Mucosa of rectum (tissue), 2 donors: ENCODE data around the gene COMMD4.
"Not testable (repeated sequence)": the region's sequence is repeated elsewhere in the genome, so short reads cannot be mapped to it uniquely, and the experiment has no call there.

ENCODE experiments used
- H3K27ac ChIP-seq, 2 donors: one replicate each; pipeline ENCODE4 v1.7.0; 2013; ENCODE audit warnings: inconsistent platforms in 2 of 2, low read depth in 2 of 2, low read length in 2 of 2
- H3K27me3 ChIP-seq, 2 donors: one replicate each; pipeline ENCODE4 v1.7.0; 2013; ENCODE audit warnings: low read length in 2 of 2; ENCODE audit not compliant: control insufficient read depth in 2 of 2, insufficient read depth in 2 of 2
- H3K36me3 ChIP-seq, 2 donors: one replicate each; pipeline ENCODE4 v1.7.0; 2013; ENCODE audit warnings: low read length in 2 of 2; ENCODE audit not compliant: control insufficient read depth in 2 of 2, insufficient read depth in 2 of 2
- H3K4me1 ChIP-seq, 2 donors: one replicate each; pipeline ENCODE4 v1.7.0; 2013; ENCODE audit warnings: low read length in 2 of 2, mild to moderate bottlenecking in 1 of 2; ENCODE audit not compliant: control insufficient read depth in 2 of 2, insufficient read depth in 2 of 2
- H3K4me3 ChIP-seq, 2 donors: one replicate each; pipeline ENCODE4 v1.7.0; 2013; ENCODE audit warnings: low read length in 2 of 2
- H3K9ac ChIP-seq, 2 donors: one replicate each; pipeline ENCODE4 v1.7.0; 2013; ENCODE audit warnings: low read length in 2 of 2, low read depth in 1 of 2, mild to moderate bottlenecking in 1 of 2
- H3K9me3 ChIP-seq, 2 donors: one replicate each; pipeline ENCODE4 v1.7.0; 2013; ENCODE audit warnings: low read length in 2 of 2; ENCODE audit not compliant: control insufficient read depth in 2 of 2
- donor health status: healthy.
- donor health status: Normal muscosa, but diverticular disease.

The COMMD4 gene

DNA sequence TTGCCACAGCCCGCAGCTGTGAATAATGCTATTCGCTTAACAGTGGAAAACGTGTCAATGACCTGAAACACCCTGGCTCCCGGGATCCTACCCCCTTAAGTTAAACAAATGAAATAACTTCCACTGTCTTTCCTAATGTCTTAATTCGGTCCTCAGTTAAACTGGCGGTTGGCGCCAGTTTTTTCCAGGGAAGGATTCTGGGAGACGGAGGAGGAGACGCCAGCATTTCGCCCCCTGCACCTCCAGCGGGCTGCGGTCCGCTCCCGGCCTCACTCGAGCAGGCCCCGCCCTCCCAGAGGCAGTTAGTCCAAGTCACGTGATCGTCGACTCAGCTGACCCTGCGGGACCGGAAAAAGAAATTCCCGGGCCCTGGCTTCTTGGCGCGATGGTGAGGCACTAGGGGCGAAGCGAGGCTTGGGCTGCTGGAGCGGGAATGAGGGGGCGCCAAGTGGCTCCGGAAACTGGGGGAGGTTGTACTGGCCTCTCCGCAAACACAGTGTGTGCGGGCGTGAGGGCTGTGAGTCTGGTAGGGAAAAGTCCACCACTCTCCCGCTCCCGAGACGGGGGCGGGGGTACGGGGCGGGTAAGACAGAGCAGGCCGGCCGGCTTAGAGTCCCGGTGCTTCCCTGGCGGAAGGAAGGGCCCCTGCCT lies at the start of gene COMMD4:
TSS of gene COMMD4 (plus strand) at position 359 of the 651 bp plus-strand sequence. CDS start at position 386, 27 bp downstream.
- peaks cover 8 to 15% of the 10 kb centered on the region in 2 donors for H3K4me1 ChIP-seq
- peak within 1 kb of the TSS in 1 of 2 donors; percentile 9 for H3K27ac ChIP-seq
- H3K9me3 ChIP-seq = no peaks in the 10 kb centered on the region
- peak within 1 kb of the TSS; percentile 73 to 85 for H3K4me3 ChIP-seq
- no peaks in the 10 kb centered on the region for H3K27me3 ChIP-seq
- H3K36me3 ChIP-seq = peaks cover 0 to 9% of the 10 kb centered on the region in 2 donors
- H3K9ac ChIP-seq = peak within 1 kb of the TSS; percentile 73 to 75

GRCh38 chr15:75293660-75294059 lies 42.2 kb upstream of the COMMD4 start:
- not testable (repeated sequence) for H3K27ac ChIP-seq, H3K4me1 ChIP-seq, H3K9ac ChIP-seq, H3K9me3 ChIP-seq, H3K36me3 ChIP-seq, H3K27me3 ChIP-seq, H3K4me3 ChIP-seq

DNA sequence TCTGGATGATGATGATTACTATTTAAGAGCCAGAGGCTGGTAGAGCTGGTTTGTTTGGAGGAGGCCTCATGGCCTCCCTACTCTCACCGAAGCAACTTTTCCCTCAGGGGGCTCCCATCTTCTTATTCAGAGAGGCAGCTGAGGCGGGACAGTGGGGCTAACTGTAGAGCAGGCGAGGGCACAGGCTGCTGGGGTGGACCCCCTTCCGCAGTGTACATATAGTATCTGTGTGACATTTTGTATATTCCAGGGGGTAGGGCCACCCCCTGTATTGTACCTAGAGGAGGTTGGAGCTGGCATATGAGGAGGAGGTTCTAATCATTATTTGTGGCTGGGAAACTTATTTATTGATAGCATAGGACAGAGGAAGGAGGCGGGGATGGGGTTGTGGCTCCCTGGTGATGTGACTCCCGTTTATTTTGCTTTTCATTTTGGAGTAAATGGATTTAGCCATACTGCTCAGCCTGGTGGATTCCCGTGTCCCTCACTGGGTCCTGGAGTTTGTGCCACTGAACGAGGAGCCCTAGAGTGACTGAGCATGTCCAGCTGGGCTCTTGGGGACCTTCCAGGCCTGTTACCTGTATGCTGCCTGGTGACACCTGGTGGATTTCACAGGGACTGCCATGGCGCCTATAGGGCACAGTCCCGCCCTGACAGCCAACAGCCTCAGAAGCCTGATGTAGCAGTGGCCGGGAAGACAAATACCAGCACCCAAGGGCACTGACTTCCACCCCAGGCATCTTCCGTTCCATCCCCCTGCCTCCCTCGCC lies 37.1 kb upstream of the COMMD4 start:
- H3K4me1 ChIP-seq, H3K4me3 ChIP-seq, H3K9ac ChIP-seq, H3K36me3 ChIP-seq, H3K27ac ChIP-seq, H3K9me3 ChIP-seq, H3K27me3 ChIP-seq: not testable (repeated sequence)

DNA sequence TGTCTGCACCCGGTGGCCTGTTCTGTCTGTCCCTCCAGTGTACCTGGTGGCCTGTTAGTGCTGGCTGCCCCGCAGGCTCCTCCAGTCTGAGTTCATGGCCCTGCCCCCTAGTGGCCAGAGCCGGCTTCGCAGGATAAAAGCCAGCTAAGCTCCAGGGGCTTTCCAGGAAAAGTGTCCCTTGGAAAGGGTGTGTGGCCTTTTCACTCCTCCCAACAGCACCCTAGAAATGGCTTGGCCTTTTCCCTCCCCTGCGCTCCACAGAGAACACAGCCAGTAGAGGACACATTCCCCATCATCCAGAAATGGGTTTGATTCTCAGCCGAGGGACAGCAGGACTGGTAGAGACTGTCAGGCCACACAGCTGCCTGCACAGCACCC lies 36.6 kb upstream of the COMMD4 start:
- not testable (repeated sequence) for H3K36me3 ChIP-seq, H3K27ac ChIP-seq, H3K4me1 ChIP-seq, H3K9me3 ChIP-seq, H3K27me3 ChIP-seq, H3K9ac ChIP-seq, H3K4me3 ChIP-seq

- H3K27ac ChIP-seq, H3K27me3 ChIP-seq, H3K4me1 ChIP-seq, H3K9ac ChIP-seq, H3K36me3 ChIP-seq, H3K9me3 ChIP-seq, H3K4me3 ChIP-seq: not testable (repeated sequence)
These were observed 35.8 kb upstream of the COMMD4 start for GRCh38 chr15:75300026-75300425.

DNA sequence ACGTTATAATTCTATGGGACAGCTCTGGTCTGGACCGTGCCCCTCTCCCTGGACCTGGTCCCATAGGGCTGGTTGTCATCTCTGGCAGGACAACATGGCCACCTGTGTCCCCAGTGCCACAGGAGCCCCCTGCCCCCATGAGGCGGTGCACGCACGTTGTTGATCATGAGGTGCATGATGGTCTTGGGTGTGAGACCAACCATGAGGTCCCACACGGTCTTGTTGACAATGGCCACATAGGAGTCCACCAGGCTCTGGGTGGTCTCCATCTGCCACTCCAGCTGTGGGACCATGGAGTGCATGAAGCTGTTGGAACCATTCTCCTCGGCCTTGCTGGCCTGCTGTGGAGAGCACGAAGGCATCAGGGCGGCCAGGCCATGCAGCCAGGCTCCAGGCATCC lies 33.5 kb upstream of the COMMD4 start:
- no peaks in the 10 kb centered on the region for H3K36me3 ChIP-seq
- H3K4me1 ChIP-seq = no peaks in the 10 kb centered on the region
- no peaks in the 10 kb centered on the region for H3K9me3 ChIP-seq
- H3K27ac ChIP-seq = no peak overlapping the region
- no peak overlapping the region for H3K9ac ChIP-seq
- no peak overlapping the region for H3K4me3 ChIP-seq
- no peaks in the 10 kb centered on the region for H3K27me3 ChIP-seq

DNA sequence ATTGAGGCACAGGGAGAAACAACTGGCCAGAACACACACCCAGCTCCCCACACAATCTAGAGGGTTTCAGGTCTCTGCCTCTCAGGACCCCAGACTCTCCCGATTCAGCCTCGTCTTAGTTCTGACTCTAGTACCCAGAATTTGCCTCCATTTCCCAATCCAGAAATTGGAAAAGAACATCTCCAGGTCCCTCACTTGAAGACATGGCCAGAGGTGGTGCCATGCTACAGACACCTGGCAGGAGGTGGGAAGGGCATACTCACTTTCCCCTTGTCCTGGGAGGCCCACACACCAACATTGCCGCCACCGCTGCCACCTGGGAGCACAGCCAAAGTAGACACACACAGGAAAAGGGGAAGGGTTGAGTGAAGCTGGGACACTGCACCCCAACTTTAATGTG lies 33.1 kb upstream of the COMMD4 start:
- not testable (repeated sequence) for H3K4me3 ChIP-seq, H3K27me3 ChIP-seq, H3K4me1 ChIP-seq, H3K9me3 ChIP-seq, H3K36me3 ChIP-seq, H3K9ac ChIP-seq, H3K27ac ChIP-seq

GRCh38 chr15:75306188-75306587 lies 29.7 kb upstream of the COMMD4 start:
- Histone ChIP-seq H3K9me3 (no peaks in the 10 kb centered on the region), H3K4me3 (no peak overlapping the region), H3K4me1 (no peaks in the 10 kb centered on the region), H3K9ac (no peak overlapping the region), H3K27me3 (no peaks in the 10 kb centered on the region), H3K27ac (no peak overlapping the region), H3K36me3 (no peaks in the 10 kb centered on the region)

DNA sequence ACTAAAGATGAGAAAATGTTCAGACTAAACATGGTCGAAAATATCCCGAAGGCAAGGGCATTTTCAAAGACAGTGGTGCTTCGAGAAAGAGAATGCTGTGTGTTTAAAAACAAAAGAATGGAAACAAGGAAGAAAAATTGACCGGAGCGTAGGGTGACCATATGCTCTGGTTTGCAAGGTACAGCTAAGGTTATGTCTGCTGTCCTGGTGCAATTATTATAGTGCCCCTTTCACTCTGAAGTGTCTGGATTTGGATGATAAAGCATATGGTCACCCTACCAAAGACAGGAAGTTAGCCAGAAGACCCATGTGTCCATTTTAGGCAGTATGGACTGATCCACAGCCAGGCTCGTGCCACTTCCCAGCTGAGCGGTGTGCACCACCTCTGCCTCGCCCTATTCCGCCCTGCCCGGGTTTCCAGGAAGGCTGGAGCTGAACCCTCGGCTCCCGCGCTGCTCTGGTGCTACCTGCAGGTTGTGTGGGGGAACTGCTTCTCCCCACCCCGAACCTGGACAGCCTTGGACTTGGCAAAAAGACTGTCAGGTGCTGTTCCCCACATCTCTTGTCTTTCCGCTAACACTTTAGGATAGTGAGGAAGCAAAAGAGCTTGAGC lies 28.0 kb upstream of the COMMD4 start:
- H3K27ac ChIP-seq = no peak overlapping the region
- no peaks in the 10 kb centered on the region for H3K4me1 ChIP-seq
- H3K9ac ChIP-seq = no peak overlapping the region
- peak overlapping the region in 1 of 2 donors; percentile 34 for H3K4me3 ChIP-seq
- no peaks in the 10 kb centered on the region for H3K36me3 ChIP-seq
- H3K27me3 ChIP-seq = no peaks in the 10 kb centered on the region
- H3K9me3 ChIP-seq = no peaks in the 10 kb centered on the region

DNA sequence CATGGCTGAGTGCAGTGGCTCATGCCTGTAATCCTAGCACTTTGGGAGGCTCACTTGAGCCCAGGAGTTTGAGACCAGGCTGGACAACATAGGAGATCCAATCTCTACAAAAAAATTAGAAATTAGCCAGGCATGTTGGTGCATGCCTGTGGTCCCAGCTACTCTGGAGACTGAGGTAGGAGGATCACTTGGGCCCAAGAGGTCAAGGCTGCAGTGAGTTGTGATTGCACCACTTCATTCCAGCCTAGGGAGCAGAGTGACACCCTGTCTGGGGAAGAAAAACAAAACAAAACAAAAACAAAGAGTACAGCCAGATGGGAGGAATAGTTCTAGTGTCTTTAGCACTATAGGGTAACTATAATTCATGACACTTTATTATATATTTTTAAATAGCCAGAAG lies 26.2 kb upstream of the COMMD4 start:
- Histone ChIP-seq H3K9me3 (no peaks in the 10 kb centered on the region), H3K27me3 (no peaks in the 10 kb centered on the region), H3K27ac (no peak overlapping the region), H3K4me1 (no peaks in the 10 kb centered on the region), H3K4me3 (no peak overlapping the region), H3K9ac (no peak overlapping the region), H3K36me3 (no peaks in the 10 kb centered on the region)
